Measurements from ENCODE around the gene ATG16L1.

Gene ATG16L1

DNA sequence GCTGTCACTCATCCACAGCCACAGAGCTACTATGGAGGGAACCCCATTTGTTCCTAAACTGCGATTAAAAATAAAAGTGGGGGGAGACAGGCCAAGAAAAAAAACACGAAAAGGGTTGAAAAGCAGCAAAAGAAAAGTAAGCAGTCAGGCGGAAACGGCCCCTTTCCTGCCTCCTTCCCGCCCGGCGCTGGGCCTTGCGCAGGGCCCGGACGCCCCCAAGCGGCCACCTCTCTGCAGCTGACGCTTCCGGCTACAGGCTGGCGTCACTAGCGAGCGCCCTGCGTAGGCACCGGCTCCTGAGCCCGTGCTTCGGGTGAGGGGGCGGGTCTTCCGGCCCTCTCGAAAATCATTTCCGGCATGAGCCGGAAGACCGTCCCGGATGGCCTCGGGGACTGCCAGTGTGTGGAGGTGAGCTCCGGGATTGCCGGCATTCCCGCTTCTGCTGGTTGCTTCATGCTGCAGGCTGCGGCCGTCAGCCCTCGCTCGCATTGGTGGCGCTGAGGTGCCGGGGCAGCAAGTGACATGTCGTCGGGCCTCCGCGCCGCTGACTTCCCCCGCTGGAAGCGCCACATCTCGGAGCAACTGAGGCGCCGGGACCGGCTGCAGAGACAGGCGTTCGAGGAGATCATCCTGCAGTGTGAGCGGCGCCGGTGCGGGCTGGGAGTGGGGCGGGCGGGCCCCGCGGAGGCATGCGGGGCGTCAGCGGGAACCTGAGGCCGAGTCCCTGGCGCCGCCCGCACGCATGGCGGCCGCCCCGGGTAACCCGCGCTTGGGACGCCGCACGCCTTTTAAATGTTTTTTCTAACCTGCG lies at the start of gene ATG16L1:
TSS of gene ATG16L1 (plus strand) at position 368 of the 811 bp plus-strand sequence. CDS start at position 523, 155 bp downstream.
- peak; percentile 60 for DNase-seq

DNA sequence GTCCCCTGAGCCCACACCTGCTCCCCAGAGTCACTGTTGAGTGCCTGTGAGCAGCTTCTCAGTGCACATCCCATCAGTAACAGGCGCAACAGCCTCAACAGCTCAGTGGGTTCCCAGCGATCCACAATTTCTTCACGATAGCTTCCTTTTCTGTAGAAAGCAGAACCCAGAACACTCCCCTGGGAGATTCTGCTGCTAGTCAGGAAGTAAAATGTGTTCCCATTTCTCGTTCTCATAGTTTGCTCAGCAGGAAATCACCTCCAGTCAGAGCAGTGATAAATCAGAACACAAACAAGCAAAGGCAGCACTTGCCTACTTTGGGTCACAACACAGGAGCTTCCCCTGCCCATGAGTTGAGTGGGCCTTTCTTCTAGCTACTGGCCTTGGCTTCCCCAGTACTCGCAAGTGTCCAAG lies 48.9 kb upstream of the ATG16L1 start:
- no peak for DNase-seq

DNA sequence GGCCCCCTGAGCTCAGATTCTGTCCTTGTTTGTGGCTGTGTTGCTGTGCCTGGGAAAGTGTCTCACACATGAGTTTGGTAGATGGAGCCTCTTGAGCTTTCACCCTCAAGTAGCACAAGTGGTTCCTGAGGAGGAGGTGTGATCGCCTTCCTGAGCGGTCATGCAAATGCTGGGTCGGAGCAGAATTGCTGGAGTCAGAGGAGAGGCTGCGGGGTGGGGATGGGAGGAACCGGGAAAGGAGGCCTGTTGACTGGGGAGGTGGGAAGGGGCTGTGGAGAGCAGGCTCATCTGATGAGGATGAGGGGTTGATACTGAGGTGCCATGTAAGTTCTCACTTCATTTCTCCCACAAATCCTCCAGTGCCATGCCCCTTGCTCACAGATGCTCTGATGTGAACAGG lies 48.4 kb upstream of the ATG16L1 start:
- DNase-seq: no peak

DNA sequence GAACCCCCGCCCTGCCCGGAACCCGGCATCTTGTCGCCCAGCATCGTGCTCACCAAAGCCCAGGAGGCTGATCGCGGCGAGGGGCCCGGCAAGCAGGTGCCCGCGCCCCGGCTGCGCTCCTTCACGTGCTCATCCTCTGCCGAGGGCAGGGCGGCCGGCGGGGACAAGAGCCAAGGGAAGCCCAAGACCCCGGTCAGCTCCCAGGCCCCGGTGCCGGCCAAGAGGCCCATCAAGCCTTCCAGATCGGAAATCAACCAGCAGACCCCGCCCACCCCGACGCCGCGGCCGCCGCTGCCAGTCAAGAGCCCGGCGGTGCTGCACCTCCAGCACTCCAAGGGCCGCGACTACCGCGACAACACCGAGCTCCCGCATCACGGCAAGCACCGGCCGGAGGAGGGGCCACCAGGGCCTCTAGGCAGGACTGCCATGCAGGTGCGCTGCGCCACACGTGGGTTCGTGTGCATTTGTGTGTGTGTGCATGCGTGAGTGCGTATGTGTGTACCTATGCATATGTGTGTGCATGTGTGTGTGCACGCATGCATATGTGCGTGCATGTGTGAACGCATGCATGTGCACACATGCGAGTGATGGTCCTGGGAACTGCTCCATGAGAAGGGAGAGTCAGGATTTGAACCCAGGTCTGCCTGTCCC lies 47.1 kb upstream of the ATG16L1 start:
- no peak for DNase-seq

DNA sequence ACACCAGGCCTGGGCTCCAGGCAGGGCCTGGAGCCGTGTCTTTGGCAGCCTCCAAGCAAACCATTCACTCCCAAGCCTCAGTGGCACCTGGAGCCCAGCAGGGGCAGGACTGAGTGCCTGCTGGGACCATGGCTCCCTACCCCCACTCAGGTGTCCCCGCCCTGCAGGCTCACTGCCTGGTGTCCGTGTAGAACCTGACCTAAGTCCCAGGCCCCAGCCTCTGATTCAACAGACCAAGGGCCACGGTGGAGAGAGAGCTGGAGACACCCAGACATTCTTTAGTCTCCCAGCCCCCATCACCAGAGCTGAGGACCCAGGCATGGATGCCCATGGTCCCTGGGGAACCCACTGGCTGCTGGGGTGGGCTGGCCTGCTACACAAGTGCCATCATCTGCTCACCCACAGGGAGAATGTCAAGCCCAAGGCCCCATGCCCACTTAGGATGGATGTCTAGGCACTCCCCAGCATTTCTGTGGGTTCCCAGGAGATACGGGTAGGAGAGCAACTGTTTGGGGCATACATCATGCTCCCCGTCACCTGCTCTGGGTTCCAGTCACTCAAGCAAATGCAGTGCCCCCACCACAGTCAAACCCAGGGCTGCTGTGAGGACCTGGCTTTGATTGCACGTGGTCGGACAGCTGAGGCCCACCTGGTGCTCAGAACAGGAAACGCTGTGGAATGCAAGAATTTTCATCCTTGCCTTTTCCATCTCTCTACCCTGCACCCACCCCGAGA lies 42.9 kb upstream of the ATG16L1 start:
- no peak for DNase-seq

DNA sequence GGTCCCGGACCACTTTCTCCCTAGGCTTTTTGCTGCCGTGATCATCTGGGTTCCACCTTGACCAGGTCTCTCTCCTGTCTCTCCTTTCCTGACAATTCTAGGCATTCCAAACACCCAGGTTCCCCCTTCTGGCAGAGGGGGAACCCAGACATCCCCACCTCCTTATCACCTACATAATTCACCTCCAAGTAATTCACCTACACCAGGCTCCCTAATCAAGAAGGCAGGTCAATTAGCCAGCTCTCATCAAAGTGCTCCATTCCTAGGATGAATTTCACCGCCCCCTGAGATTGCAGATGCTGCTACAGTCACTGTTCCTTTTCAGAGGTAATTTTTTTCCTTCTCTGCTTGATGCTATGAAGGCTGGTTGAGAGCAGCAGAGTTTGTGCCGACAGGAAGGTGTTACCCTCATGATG lies 42.3 kb upstream of the ATG16L1 start:
- DNase-seq: no peak

DNA sequence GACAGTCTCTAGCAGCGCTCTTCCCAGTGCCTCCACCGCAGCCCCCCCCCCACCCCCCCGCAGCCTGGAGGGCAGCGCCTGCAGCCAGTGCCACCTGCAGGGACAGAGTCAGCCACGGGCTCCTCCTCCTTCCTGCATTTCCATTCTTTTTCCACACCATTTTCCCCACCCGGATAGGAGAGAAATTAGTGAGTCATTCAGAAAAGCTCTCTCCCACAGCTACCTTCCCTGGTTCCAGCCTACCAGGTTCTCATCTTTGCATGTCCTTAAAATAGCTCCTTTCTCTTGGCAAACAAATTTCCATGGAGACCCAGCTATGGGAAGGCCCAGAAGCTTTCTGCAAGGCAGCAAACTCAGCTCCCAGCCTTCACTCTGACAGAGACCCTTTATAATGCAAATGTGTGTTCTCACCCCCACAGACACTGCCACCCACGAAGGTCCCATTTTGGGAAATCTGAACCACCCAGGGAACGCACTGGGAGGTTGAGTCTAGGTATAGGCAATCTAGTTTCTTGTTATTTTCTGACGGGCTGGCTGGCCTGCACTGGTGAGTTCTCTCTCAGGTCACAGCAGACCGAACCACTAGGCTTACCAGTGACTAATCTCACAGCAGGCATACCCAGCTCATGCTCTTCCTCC lies 41.8 kb upstream of the ATG16L1 start:
- DNase-seq: no peak

DNA sequence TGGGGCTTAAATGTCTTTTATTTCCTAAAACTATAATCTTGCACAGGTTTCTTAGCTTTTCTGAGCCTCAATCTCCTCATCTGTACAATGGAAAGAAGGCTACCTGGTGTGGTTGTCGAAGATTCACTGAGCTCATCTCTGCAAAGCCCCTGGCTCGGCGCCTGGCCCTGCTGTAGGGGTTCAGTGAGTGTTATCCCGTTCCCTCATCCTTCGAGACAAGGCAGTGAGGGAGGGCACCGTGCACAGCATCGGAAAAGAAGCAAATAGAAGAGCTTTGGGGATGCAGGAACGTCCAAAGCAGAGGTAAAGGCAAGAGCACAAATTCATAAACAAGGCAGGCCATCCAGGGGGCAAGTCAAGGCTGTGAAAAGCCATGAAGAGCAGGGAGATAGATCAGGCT lies 41.2 kb upstream of the ATG16L1 start:
- no peak for DNase-seq

DNA sequence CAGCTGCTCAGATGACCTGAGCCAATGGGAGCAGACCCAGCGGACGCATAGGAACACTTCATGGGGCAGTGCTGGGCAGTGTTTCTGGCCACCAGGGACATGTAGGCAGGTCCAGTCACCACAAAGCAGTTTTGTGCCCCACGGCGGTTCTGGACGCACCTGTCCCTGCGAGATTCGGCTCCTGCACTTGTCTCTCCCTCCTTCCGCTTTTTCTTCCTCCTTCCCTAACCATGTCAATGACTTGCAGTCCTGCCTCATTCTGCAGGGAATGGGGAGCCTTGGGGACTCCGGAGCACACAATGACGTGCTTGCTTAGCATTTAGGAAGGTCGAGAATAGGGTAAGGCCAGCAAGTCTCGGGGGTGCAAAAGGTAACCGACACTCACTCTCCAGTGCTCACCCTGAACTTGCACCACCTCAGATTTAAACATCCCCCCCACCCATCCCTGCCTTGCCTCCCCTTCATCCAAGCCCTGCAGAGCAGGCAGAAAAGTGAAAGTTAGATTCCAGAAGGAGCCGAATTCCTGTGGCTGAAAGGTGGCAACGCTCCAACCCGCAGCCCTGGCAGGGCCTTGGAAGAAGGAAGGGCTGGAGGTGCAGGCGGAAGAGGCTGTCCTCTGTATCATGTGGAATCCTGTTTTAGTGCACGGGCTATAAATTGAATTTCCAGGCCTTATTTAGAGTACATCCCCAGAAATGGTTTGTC lies 40.5 kb upstream of the ATG16L1 start:
- DNase-seq: no peak

DNA sequence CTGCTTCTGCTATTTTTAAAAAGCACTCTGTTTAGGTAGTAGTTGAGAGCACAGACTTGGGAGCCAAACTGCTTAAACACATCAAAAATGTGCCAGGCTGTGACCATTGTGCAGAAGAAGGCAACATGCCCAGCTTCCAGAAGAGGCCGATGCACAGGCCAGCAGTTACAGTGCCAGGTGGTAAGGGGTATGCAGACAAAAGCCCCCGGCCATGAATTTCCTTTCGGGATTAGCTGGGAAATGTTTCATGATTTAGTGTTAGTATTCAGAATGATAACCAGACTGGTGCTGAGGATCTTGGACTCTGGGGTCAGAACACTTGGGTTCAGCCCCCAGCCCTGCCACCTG lies 40.0 kb upstream of the ATG16L1 start:
- DNase-seq: no peak

DNA sequence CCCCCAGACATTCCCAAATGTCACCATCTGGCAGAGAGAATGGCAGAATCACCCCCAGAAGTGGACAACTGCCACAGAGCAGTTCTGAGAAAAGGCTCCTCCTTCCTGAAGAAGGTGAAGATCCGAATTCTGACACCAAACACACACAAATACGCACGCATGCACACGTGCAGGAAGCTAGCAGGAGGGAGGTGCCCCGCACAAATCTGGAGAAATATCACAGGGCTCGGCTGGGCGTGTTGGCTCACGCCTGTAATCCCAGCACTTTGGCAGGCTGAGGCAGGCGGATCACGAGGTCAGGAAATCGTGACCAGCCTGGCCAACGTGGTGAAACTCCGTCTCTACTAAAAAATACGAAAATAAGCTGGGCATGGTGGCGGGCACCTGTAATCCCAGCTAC lies 38.5 kb upstream of the ATG16L1 start:
- no peak for DNase-seq

DNA sequence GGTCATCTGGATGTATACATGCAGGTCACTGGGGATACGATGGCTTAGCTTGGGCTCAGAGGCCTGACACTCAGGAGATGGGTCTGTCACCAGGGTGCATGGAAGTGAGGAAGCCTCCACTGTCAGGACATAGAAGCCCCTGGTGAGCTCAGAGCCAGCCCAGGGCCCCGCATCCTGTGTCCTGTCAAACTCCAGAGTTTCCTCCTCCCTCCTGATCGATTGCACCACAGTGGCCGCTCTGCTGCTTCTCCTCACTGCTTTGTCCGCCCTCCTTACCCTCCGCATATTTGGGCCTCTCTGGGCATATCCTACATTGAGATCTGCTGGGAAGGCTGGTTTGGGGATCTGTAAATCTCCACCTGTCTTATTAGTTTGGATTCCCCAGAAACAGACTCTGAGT lies 37.5 kb upstream of the ATG16L1 start:
- no peak for DNase-seq

DNA sequence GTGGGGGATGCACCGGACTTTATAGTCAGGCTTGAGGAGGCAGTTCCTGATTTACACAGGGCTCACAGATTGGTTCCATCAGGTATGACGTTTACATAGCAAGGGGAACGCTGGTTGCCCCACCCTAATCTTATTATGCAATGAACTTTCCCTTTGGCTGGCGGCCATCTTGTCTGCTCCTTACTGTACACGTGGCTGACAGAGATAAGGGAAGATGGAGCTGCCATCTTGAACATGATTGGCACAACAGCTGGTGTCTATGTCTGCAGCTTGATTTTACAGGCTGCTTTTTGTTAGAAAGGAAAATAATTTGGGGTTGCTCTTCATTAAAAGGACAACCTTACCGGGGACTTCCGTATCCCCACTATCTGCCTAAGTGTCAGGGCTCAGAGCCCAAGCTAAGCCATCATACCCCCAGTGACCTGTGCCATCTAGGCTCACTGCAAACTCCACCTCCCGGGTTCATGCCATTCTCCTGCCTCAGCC lies 33.5 kb upstream of the ATG16L1 start:
- DNase-seq: no peak

DNA sequence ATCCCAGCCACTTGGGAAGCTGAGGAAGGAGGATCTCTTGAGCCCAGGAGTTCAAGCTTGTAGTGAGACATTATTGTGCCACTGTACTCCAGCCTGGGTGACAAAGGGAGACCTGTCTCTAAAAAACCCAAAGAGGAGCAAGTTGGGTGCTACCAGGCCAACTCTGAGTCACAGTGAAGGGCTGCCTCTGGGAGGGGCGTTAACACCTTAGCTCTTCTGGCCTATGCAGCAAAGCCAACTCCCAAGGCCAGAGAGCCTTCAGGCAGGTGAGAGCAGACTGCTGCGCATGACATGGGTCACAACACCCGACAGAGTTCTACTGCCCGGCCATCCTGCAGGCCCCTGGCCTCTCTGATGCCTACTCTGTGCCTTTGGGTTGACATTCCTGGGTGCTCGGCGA lies 32.6 kb upstream of the ATG16L1 start:
- DNase-seq: no peak

DNA sequence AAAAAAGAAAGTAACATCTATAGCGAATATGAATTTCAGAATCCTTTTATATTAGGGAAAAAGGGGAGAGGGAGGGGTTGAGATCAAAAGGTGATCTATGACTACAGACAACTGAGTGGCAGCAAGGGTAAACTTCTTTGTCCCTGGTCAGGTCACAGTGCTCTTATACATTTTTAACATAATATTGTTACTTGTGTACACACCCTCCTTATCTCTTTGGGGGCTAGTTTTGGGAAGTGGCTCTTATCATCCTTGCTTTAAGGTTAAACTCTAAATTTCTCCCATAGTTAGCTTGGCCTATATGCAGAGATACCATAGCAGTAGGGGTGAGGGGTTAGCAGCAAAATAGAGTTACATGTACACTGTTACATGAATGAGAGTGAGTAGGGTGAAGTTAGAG lies 31.6 kb upstream of the ATG16L1 start:
- no peak for DNase-seq

DNA sequence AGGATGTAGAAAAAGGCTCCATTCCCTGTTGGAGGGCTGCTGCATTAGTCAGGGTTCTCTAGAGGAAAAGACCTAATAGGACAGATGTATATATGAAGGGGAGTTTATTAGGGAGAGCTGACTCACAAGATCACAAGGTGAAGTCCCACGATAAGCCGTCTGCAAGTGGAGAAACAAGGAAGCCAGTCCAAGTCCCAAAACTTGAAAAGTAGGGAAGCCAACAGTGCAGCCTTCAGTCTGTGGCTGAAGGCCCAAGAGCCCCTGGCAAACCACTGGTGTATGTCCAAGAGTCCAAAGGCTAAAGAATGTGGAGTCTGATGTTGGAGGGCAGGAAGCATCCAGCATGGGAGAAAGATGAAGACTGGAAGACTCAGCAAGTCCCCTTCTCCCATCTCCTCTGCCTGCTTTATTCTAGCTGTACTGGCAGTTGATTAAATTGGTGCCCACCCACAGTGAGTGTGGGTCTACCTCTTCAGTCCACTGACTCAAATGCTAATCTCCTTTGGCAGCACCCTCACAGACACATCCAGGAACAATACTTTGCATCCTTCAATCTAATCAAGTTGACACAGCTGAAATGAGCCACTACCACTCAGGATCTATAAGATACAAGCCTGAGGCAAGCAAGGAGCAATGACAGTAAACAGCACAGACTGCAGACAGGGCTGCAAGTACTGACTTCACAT lies 30.0 kb upstream of the ATG16L1 start:
- no peak for DNase-seq

DNA sequence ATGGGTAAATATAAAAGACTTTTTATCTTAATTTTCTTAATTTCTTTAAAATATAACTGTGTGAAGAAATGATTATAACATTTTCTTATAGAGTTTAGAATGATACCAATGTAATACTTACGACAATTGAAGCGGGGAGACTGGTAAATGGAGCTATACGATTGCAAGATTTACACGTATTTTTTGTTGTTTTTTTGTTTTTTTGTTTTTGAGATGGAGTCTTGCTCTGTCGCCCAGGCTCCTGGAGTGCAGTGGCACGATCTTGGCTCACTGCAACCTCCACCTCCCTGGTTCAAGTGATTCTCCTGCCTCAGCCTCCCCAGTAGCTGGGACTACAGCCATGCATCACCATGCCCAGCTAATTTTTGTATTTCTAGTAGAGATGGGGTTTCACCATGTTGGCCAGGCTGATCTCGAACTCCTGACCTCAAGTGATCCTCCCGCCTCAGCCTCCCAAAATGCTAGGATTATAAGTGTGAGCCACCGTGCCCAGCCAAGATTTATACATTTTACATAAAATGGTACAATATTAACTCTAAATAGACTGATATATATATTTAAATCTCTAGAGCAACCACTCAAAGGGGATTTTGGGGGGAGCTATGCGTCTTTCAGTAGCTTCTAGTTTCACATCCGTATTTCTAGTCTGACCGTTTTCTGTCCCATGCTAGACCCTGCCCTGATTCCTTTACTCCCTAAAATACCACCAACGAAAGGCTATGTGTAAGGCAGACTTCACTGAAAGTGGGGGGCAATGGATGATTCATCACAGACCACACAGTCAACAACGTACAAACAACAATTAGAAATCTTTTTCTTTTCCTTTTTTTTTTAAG lies 28.2 kb upstream of the ATG16L1 start:
- no peak for DNase-seq

DNA sequence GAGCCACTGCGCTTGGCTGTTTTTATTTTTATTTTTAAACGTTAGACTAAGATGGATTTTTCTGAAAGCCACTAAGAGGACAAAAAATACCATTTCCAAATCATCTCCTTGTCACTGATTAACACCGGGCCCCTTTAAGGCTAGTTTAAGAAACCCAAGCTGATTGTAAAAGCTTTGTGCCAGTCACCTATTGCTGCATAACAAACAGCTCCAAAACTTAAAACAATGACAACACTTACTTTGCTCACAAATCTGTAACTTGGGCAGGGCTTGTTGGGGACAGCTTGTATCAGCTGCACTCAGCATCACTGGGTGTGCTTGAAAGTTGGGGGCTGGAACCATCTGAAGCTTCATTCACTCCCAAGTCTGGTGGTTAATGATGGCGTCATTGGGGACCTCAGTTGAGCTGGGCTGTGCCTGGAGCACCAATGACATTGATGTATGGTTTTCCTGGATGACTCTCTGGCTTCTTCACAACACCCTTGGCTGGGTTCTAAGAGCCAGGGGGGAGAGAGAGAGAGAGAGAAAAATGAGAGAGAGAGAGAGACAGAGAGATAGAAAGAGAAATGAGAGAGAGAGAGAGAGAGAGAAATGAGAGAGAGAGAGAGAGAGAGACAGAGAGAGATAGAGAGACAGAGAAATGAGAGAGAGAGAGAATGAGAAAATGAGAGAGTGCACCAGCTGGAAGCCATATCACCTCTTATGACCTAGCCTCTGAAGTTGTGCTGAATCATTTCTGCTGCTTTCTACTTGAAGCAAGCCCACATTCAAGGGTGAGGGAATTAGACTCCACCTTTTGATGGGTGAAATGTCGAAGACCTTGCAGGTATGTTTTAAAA lies 26.0 kb upstream of the ATG16L1 start:
- DNase-seq: no peak

DNA sequence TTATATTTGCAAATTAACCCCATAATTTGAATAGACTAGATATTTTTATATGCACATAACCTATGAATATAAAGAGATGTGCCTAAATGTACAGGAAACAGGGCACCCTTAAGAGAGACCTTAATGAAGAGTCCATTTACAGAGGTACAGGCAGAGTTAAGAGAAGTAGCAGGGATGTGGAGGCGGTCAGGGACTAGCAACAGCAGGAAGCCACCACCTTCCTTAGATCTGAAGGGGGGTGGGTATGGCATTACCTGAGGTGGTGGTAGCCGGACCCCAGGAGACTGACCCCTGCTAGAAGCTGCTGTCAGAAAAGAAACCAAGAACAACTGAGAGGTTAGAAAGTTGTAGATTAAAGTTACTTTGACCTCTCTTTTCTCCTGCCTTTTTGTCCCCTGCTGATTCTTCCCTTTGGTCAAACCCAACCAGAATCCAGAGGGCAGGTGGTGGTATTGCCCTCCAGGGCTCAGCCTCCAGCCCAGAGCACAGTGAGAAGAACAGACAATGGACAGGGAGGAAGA lies 24.9 kb upstream of the ATG16L1 start:
- DNase-seq: no peak
